Activated T-helper 2 cell treated with anti-CD3 and anti-CD28 coated beads, Interferon-gamma antibody, Interleukin-2, Interleukin-4, amounts not matched to agents 10 μg/mL and 5 μg/mL and 100 μg/mL, durations not matched to agents 14 hours and 24 hours and 36 hours (primary cell): Measurements from ENCODE around the gene CLIP2. TPM values are rescaled to one million over a fixed set of nuclear protein-coding genes. Genes with fewer than 3 reads are reported as not detected.

Source experiments
- DNase-seq: peaks from one replicate; pipeline ENCODE4 v3.0.0; 2021; ENCODE audit warnings: low spot score
- H3K27ac Mint-ChIP-seq: one replicate; pipeline ENCODE4 v1.8.0; 2021; ENCODE audit warnings: mixed read lengths
- H3K27me3 Mint-ChIP-seq: one replicate; pipeline ENCODE4 v1.8.0; 2021; ENCODE audit warnings: low read depth, mixed read lengths
- H3K36me3 Mint-ChIP-seq: one replicate; pipeline ENCODE4 v1.8.0; 2021; ENCODE audit warnings: low read depth, mixed read lengths
- H3K4me1 Mint-ChIP-seq: one replicate; pipeline ENCODE4 v1.8.0; 2021; ENCODE audit warnings: low read depth, mixed read lengths
- H3K4me3 Mint-ChIP-seq: one replicate; pipeline ENCODE4 v1.8.0; 2021; ENCODE audit warnings: low read depth, mild to moderate bottlenecking, moderate library complexity, mixed read lengths
- H3K9me3 Mint-ChIP-seq: one replicate; pipeline ENCODE4 v1.8.0; 2021; ENCODE audit warnings: mixed read lengths
- intact Hi-C: fragments of 100-400 bp; cut with micrococcal nuclease; formaldehyde crosslinking; loops from one replicate; pipeline ENCODE4 v1.15.1; 2023
- total RNA-seq: library from RNA; stranded (reverse); gene quantifications from 2 replicates; pipeline ENCODE4 v1.2.3, GENCODE V29; 2022

CLIP2 gene
- total RNA-seq, 1 donor from 2014 or later, result 2.7 TPM

DNA sequence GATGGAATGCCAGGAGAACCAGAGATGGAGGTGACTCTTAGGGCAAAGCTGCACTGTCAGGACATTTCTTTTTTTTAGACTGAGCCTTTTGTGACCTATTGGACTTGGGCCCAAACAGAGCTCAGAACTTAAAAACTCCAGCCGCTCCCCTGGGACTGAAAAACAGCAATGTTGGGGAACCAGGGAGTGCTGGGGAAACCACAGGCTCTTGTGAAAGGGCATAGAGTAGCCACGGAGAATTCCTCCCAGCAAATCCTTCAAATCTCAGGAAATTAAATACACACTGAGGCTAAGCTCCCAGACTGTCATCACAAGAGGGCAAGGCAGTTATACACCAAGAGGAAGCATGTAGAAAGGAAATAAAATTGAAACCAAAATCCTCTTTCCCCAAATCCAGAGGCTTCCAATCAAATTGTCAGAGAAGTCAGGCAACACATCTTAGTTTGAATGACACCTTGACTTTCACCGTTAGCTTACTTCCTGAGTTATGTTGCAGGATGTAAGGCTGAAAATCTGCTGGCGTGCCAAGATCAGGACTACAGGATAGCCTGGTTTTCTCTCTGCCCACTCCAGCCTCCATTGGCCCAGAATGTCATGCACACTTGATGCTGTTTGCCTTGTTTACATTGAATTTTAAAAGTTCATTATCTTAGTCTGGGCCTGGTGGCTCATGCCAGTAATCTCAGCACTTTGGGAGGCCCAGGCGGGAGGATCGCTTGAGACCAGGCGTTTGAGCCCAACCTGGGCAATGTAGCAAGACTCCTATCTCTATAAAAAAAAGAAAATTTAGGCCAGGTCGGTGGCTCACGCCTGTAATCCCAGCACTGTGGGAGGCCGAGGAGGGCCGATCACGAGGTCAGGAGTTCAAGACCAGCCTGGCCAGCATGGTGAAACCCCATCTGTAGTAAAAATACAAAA lies 32.5 kb upstream of the CLIP2 start:
- Mint-ChIP-seq H3K9me3 (no peaks in the 10 kb centered on the region), H3K4me1 (peaks cover 11% of the 10 kb centered on the region), H3K27me3 (no peaks in the 10 kb centered on the region), H3K4me3 (peak overlapping the region; percentile 58), H3K36me3 (peaks cover 11% of the 10 kb centered on the region), H3K27ac (no peak overlapping the region)
- intact Hi-C loops, result no loop called here
- DNase-seq, result no peak

DNA sequence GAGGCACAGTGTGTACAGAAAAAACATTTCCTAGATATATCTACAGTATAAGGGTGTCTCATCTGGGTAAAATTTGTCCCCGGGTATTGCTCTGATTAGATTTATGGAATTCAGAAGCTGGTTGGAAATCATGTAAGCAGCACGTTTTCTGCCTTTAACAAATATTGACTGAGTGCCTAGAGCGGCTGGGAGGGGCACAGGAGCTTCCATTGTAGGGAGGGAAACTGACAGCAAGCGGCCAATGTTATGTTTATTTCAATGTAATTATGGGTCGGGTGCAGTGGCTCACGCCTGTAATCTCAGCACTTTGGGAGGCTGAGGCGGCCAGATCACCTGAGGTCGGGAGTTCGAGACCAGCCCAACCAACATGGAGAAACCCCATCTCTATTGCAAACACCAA lies 30.6 kb upstream of the CLIP2 start:
- Mint-ChIP-seq H3K27me3 (peaks cover 3% of the 10 kb centered on the region), H3K4me1 (peaks cover 9% of the 10 kb centered on the region), H3K27ac (no peak overlapping the region), H3K4me3 (no peak overlapping the region), H3K9me3 (no peaks in the 10 kb centered on the region), H3K36me3 (peaks cover 6% of the 10 kb centered on the region)
- intact Hi-C loops, result no loop called here
- no peak for DNase-seq

DNA sequence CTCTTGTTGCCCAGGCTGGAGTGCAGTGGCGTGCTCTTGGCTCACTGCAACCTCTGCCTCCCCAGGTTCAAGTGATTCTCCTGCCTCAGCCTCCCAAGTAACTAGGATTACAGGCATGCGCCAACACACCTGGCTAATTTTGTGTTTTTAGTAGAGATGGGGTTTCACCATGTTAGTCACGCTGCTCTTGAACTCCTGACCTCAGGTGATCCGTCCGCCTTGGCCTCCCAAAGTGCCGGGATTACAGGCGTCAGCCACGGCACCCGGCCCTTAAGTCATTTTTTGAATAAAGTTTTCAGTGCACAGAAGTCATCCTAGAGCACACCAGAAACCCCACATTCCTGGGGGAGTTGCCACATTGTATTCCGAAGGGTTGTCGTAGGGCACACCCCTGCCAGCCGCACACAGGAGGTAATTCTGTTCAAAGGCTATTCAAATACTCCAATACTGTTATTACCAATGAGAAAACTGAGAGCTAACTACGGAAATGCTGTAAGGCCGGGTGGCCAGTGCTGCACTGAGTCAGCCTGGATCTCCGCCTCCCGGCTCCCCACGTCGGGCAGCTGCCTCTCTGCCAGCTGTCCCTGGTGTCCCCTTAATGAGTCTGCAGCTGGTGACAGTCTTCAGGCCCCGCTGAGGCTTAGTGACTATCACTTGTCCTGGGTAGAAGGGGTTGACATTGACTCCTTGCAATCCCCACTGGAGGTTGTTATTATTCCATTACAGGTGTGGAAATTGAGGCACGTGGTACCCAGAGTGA lies 26.4 kb upstream of the CLIP2 start:
- DNase-seq, result no peak
- H3K9me3 Mint-ChIP-seq, result no peaks in the 10 kb centered on the region
- no peaks in the 10 kb centered on the region for H3K4me1 Mint-ChIP-seq
- intact Hi-C loops, result no loop called here
- no peak overlapping the region for H3K4me3 Mint-ChIP-seq
- H3K27me3 Mint-ChIP-seq, result peaks cover 6% of the 10 kb centered on the region
- H3K36me3 Mint-ChIP-seq, result no peaks in the 10 kb centered on the region
- no peak overlapping the region for H3K27ac Mint-ChIP-seq

DNA sequence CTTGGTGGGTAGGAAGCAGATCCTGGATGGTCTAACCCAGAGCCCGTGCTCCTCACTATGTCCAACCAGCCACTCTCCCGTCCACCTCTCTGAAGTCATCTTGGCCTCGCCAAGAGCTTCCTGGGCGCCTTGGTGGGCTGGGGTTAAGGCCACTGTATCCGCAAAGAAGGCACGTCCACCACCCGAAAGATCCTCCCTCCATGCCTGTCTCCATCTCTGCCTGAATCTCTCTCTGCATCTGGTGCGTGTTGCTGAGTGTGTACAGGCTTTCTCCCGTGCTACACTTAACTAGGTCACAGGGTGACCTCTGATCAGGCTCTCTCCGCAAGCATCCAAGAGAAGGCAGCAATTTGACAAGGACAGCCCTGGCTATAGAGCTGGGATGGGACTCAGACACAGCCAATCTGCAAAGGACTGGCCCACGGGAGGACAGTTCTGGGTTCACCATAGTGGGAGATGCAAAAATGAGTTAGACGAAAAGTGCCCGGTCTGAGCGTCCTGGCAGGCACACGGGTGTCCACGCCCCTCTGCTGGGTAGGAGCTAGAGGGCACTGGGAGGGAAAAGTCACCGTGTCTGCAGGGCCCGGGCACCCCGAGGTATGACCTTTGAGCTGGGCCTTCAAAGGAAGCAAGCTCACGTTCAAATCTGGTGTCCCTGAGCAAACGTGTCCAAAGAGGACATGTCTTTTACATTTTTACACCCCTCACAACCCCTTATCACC lies 25.6 kb upstream of the CLIP2 start:
- Mint-ChIP-seq H3K36me3 (no peaks in the 10 kb centered on the region), H3K27me3 (peaks cover 6% of the 10 kb centered on the region), H3K4me3 (no peak overlapping the region), H3K4me1 (no peaks in the 10 kb centered on the region), H3K27ac (no peak overlapping the region), H3K9me3 (no peaks in the 10 kb centered on the region)
- intact Hi-C loops, result no loop called here
- no peak for DNase-seq

DNA sequence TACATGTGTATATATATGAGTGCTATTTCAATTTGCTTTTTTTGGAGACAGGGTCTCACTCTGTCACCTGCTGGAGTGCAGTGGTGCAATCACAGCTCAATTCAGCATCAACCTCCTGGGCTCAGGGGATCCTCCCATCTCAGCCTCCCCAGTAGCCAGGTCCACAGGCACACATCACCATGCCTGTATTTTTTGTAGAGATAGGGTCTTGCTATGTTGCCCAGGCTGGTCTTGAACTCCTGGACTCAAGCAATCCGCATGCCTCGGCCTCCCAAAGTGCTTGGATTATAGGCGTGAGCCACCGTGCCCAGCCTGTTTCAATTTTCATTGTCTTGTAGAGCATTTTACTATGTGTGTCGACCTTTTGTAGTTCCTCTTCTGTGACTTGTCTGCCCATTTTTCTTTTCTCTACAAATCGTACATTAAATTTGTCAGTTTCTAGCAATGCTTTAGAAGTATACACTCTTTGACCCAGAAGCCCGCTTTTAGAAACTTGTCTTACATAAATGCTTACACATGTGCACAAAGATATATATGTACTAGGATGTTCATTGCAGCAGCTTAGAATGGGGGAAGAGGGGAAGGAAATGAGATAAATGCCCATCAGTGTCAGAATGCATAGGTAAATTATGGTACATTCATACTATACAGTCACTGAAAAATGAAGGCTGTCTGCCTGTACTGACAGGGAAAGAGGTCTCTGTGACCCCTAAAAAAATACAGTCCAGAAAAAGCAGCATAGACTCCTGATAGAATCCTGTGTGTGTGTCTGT lies 22.8 kb upstream of the CLIP2 start:
- Mint-ChIP-seq H3K4me3 (no peak overlapping the region), H3K4me1 (no peaks in the 10 kb centered on the region), H3K27ac (no peak overlapping the region), H3K27me3 (peaks cover 11% of the 10 kb centered on the region), H3K36me3 (no peaks in the 10 kb centered on the region), H3K9me3 (no peaks in the 10 kb centered on the region)
- no peak for DNase-seq
- intact Hi-C loops, result no loop called here

DNA sequence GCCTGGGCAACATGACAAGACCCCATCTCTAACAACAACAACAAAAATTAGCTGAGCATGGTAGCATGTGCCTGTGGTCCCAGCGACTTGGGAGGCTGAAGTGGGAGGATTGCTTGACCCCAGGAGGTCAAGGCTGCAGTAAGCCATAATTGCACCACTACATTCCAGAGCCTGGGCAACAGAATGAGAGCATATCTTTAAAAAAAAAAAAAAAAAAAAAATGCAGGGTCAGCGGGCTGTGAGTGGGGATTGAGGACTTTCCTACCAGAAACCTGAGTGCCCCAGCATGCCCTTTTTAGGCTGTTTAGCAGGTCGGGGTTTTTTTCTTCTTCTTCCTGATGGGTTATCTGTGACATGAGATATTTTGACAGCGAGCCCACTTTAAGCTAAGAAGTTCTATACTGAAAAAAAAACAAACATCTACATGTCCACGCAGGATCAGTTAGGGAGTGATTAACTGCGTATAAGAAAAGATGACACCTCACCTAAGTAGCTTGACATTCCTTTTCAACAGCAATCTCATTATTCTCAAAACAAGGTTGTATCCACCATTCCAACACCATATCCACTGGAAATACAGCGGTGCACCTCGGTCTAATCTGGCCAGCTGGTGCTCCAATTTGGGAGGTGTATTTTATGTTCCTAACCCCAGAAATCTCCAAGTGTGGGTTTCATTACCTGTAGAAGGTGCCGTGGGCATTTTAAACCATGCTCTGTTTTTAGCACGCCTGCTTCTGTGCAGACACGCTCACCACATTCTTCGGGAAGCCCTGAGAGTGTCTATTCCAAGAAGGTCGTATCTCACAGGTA lies 21.2 kb upstream of the CLIP2 start:
- intact Hi-C loops, result no loop called here

DNA sequence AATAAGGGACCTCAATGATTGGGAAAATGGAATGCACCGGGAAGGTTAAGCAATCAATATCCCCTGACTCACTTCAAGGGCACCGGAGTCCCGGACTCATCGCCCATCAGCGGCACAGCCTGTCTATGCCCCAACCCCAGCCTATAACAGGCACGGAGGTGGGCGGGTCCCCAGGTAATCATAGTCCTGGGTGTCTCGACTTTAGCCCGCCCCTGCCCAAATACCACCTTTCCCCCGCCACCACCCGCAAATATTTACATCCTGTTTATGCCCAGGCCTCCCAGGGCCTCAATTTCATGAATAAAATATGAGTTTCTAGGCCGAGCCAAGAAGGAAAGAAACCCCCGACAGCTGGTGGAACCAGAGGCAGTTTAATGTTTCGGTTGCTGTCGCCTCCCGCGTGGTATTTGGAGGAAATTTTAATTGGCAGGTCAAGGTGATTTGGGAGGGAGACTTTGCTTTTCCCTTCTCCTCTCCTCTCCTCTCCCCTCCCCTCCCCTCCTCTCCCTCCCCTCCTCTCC lies 19.4 kb upstream of the CLIP2 start:
- no peaks in the 10 kb centered on the region for H3K9me3 Mint-ChIP-seq
- intact Hi-C loops, result loop anchor here (1.0 kb wide), 1 partner anchor 19 kb away; the partner anchor contains the start of gene CLIP2

More for the DNA sequence above, 21.2 kb upstream of the CLIP2 start:
- no peak for DNase-seq
- peaks cover 9% of the 10 kb centered on the region for H3K27me3 Mint-ChIP-seq
- H3K36me3 Mint-ChIP-seq, result no peaks in the 10 kb centered on the region
- peaks cover 7% of the 10 kb centered on the region for H3K4me1 Mint-ChIP-seq
- no peak overlapping the region for H3K4me3 Mint-ChIP-seq
- no peak overlapping the region for H3K27ac Mint-ChIP-seq
- no peaks in the 10 kb centered on the region for H3K9me3 Mint-ChIP-seq

DNA sequence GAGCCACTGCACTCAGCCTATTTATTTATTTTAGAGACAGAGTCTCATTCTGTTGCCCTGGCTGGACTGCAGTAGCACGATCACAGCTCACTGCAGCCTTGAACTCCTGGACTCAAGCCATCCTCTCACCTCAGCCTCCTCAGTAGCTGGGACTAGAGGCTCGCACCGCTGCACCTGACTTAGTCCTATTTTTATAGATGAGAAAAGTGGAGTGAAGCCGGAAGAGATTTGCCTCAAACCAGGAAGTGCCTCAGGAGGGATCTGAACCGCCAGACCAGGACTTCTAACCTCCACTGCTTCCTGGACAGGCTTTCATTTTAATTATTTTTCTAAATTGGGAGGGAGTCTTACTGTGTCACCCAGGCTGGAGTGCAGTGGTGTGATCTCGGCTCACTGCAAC lies 17.5 kb upstream of the CLIP2 start:
- H3K27me3 Mint-ChIP-seq, result peaks cover 5% of the 10 kb centered on the region
- no peaks in the 10 kb centered on the region for H3K9me3 Mint-ChIP-seq
- H3K27ac Mint-ChIP-seq, result peak overlapping the region; percentile 69
- no peaks in the 10 kb centered on the region for H3K36me3 Mint-ChIP-seq
- H3K4me1 Mint-ChIP-seq, result peaks cover 7% of the 10 kb centered on the region
- no peak overlapping the region for H3K4me3 Mint-ChIP-seq
- intact Hi-C loops, result no loop called here
- DNase-seq, result no peak

More for the DNA sequence above, 19.4 kb upstream of the CLIP2 start:
- H3K4me3 Mint-ChIP-seq, result peak overlapping the region; percentile 75
- H3K27ac Mint-ChIP-seq, result no peak overlapping the region
- peaks cover 7% of the 10 kb centered on the region for H3K4me1 Mint-ChIP-seq
- no peaks in the 10 kb centered on the region for H3K36me3 Mint-ChIP-seq
- peaks cover 9% of the 10 kb centered on the region for H3K27me3 Mint-ChIP-seq
- DNase-seq, result peak; percentile 46

DNA sequence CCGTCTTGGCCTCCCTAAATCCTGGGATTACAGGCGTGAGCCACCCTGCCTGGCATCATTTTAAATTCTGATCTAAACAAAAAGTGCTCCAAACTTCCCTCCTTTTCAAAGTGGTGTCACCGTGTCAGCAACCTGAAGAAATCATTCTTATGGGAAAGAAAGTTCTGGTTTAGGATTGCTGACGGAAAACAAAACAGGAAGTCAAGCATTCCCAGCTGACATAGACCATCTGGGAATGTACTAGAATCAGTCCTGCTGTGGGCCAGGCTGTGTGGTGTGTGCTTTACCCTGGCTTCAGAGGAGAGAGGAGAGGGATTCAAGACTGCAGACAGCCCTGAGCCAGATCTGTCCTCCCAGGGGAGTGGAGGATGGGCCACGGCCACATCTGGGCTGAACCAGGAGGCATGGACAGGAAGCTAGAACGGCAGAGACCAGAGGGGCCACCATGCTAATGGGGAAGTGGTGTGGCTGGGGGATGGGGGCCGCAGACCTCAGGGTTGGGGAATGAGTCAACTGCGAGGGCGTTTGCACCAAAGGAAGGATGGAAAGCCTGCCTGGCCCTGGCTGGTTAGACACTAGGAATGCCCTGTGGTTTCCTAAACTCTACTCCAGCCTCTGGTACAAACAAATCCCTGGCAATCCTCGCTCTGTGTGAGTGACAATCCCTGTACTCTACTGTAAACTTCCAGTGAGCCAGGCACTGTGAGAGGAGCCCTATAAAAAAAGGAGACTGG lies 16.7 kb upstream of the CLIP2 start:
- no peaks in the 10 kb centered on the region for H3K36me3 Mint-ChIP-seq
- no peak overlapping the region for H3K4me3 Mint-ChIP-seq
- no peak for DNase-seq
- intact Hi-C loops, result no loop called here
- H3K4me1 Mint-ChIP-seq, result peaks cover 7% of the 10 kb centered on the region
- H3K9me3 Mint-ChIP-seq, result no peaks in the 10 kb centered on the region
- no peak overlapping the region for H3K27ac Mint-ChIP-seq
- peaks cover 5% of the 10 kb centered on the region for H3K27me3 Mint-ChIP-seq

DNA sequence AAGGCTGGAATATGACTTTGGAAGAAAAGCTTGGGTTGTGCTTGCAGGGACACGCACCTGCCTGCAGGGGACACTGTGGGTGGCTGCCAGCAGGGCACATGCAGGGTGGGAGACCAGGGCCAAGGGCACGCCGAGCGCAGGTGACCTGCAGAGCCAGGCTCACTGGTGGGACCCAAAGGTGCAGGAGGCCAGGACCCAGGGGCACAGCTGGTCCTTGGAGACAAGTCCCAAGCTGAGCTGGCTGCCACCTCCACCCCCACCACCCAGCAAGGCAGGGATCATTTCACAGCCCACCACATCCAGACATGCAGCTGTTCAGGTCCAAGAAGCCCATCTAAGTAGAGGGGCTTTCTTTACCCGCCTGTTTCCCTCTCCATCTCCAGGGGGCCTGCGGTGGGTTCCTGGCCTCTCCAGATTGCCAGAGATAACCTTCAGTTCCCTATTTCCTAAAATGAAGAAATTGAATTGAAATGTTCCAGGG lies 13.8 kb upstream of the CLIP2 start:
- H3K36me3 Mint-ChIP-seq, result no peaks in the 10 kb centered on the region
- no peaks in the 10 kb centered on the region for H3K27me3 Mint-ChIP-seq
- DNase-seq, result no peak
- intact Hi-C loops, result no loop called here
- H3K4me1 Mint-ChIP-seq, result peaks cover 13% of the 10 kb centered on the region
- H3K27ac Mint-ChIP-seq, result no peak overlapping the region
- no peaks in the 10 kb centered on the region for H3K9me3 Mint-ChIP-seq
- no peak overlapping the region for H3K4me3 Mint-ChIP-seq

DNA sequence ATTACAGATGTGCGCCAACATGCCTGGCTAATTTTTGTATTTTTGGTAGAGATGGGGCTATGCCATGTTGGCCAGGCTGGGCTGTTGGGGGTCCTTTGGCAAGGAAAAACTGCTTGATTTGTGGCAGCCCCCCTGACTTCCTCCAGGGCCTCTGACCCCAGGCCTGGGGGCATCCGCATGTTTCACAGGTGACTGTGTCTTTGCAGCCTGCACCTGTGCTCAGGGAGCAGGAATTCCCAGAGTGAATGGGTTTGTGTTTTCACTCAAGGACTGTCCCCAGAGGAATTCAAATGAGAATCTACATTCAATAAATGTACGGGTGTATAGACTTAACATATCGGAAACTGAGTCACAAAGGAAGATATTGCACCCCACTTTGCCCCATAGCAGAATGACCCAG lies 11.6 kb upstream of the CLIP2 start:
- Mint-ChIP-seq H3K27me3 (no peaks in the 10 kb centered on the region), H3K4me1 (peaks cover 5% of the 10 kb centered on the region), H3K27ac (no peak overlapping the region), H3K4me3 (no peak overlapping the region), H3K9me3 (no peaks in the 10 kb centered on the region), H3K36me3 (no peaks in the 10 kb centered on the region)
- no peak for DNase-seq
- intact Hi-C loops, result no loop called here
